Measurements from ENCODE around the gene PTPRA. TPM values are rescaled to one million over a fixed set of nuclear protein-coding genes. Genes with fewer than 3 reads are reported as not detected.
"Not testable (repeated sequence)": the region's sequence is repeated elsewhere in the genome, so short reads cannot be mapped to it uniquely, and the experiment has no call there.

The PTPRA gene
- total RNA-seq, 8 experiments from 2014 or later: 31.8 to 137 (median 58.2) TPM

- Histone ChIP-seq H3K27ac (no peak within 1 kb of the TSS), H3K4me3 (peak within 1 kb of the TSS in 1 of 5 donors; percentile 14), H3K4me1 (replicated peaks in 1 of 2) (no peaks in the 10 kb centered on the region)
- in situ Hi-C loops (cut with MboI; ENCODE audit: low pct_unique_long_range_greater_than_20kb in 2 of 9, low sequenced_read_pairs in 9 of 9, unreplicated experiment in 9 of 9): loop anchor here in 1 of 9 experiments (25.0 kb wide), 1 partner anchor 240 kb away; no protein-coding TSS in a partner anchor
- WGBS, 10 experiments: 93 to 100% (median 100%) methylated on average over 1 to 6 of the region's 95 CpGs; no CpG with 5 or more reads in 7 of the 10 experiments
- peak in 6 of 8 experiments; percentile 47 to 77 (median 58) for ATAC-seq (replicated peaks in 6 of 8)
These were observed 198.6 kb downstream of the PTPRA start, which contains the start of gene OXT for GRCh38 chr20:3071610-3072529. TSS of gene OXT (plus strand) at chr20:3071620. CDS start at chr20:3071656, 36 bp downstream.

GRCh38 chr20:3072530-3073250 lies 199.4 kb downstream of the PTPRA start:
- no peak overlapping the region for H3K4me3 ChIP-seq
- H3K4me1 ChIP-seq (replicated peaks in 1 of 2): no peaks in the 10 kb centered on the region
- H3K27ac ChIP-seq: no peak overlapping the region
- ATAC-seq (replicated peaks in 6 of 8): peak in 1 of 8 experiments; percentile 12
- in situ Hi-C loops (cut with MboI; ENCODE audit: low pct_unique_long_range_greater_than_20kb in 2 of 9, low sequenced_read_pairs in 9 of 9, unreplicated experiment in 9 of 9): loop anchor here in 1 of 9 experiments (25.0 kb wide), 1 partner anchor 240 kb away; no protein-coding TSS in a partner anchor
- 0 to 100% (median 74%) methylated on average over 1 to 5 of the region's 22 CpGs; no CpG with 5 or more reads in 2 of the 10 experiments for WGBS, 10 experiments

GRCh38 chr20:3073251-3073643 lies 200.0 kb downstream of the PTPRA start:
- in situ Hi-C loops (cut with MboI; ENCODE audit: low pct_unique_long_range_greater_than_20kb in 2 of 9, low sequenced_read_pairs in 9 of 9, unreplicated experiment in 9 of 9): loop anchor here in 1 of 9 experiments (25.0 kb wide), 1 partner anchor 239 kb away; no protein-coding TSS in a partner anchor
- H3K4me1 ChIP-seq (replicated peaks in 1 of 2); ATAC-seq (replicated peaks in 6 of 8); H3K27ac ChIP-seq; H3K4me3 ChIP-seq: not testable (repeated sequence)
- WGBS, 10 experiments: 20 to 100% (median 81%) methylated on average over 1 to 7 of the region's 8 CpGs; no CpG with 5 or more reads in 2 of the 10 experiments

GRCh38 chr20:3074812-3075211 lies 201.5 kb downstream of the PTPRA start:
- no peak for ATAC-seq (replicated peaks in 6 of 8)
- in situ Hi-C loops (cut with MboI; ENCODE audit: low pct_unique_long_range_greater_than_20kb in 2 of 9, low sequenced_read_pairs in 9 of 9, unreplicated experiment in 9 of 9): loop anchor here in 1 of 9 experiments (25.0 kb wide), 1 partner anchor 237 kb away; no protein-coding TSS in a partner anchor
- H3K4me3 ChIP-seq: no peak overlapping the region
- 33 to 100% (median 67%) methylated on average over 1 to 4 of the region's 6 CpGs; no CpG with 5 or more reads in 4 of the 10 experiments for WGBS, 10 experiments
- H3K27ac ChIP-seq: no peak overlapping the region
- H3K4me1 ChIP-seq (replicated peaks in 1 of 2): no peaks in the 10 kb centered on the region

DNA sequence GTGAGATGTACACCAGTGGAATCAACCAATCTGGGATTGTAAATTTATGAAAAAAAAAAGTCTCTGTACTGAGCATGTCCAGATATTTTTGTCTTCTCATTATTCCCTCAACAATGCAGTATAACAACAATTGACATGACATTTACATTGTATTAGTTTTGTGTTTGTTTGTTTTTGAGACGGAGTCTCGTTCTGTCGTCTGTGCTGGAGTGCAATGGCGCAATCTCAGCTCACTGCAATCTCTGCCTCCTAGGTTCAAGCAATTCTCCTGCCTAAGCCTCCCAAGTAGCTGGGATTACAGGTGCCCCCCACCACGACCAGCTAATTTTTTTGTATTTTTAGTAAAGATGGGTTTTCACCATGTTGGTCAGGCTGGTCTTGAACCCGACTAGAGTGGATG lies 202.0 kb downstream of the PTPRA start:
- in situ Hi-C loops (cut with MboI; ENCODE audit: low pct_unique_long_range_greater_than_20kb in 2 of 9, low sequenced_read_pairs in 9 of 9, unreplicated experiment in 9 of 9); H3K27ac ChIP-seq; H3K4me3 ChIP-seq; H3K4me1 ChIP-seq (replicated peaks in 1 of 2); ATAC-seq (replicated peaks in 6 of 8): not testable (repeated sequence)
- WGBS, 10 experiments: 60 to 100% (median 77%) methylated on average over 1 to 6 of the region's 6 CpGs; no CpG with 5 or more reads in 2 of the 10 experiments

- WGBS, 10 experiments: 0 to 89% (median 80%) methylated on average over 1 to 2 of the region's 4 CpGs; no CpG with 5 or more reads in 3 of the 10 experiments
- Histone ChIP-seq H3K4me1 (replicated peaks in 1 of 2) (no peaks in the 10 kb centered on the region), H3K4me3 (no peak overlapping the region), H3K27ac (no peak overlapping the region)
- in situ Hi-C loops (cut with MboI; ENCODE audit: low pct_unique_long_range_greater_than_20kb in 2 of 9, low sequenced_read_pairs in 9 of 9, unreplicated experiment in 9 of 9): no loop called here
- ATAC-seq (replicated peaks in 6 of 8): peak in 1 of 8 experiments; percentile 17
These were observed 204.4 kb downstream of the PTPRA start for GRCh38 chr20:3077618-3078134.

GRCh38 chr20:3080939-3081388 lies 207.7 kb downstream of the PTPRA start:
- 0 to 100% (median 78%) methylated on average over 2 to 5 of the region's 6 CpGs; no CpG with 5 or more reads in 7 of the 10 experiments for WGBS, 10 experiments

DNA sequence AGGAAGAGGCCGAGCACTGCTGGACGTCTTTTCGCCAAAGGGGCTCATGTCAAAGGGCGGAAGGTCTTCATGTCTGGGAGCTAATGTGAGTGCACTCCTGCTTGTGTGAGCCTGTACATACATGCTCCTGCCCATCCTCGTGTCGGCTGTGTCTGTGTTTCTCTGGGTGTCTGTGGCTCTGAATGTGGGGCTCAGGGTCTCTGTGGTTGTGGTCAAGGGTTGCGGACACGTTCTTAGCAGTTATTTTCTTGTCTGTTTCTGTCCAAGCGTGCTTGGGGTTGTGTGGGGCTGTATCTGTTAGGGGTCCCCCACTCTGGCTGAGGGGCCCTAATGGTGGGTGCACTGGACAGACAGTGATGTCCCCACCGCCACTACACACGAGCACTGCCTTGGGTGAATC lies 208.4 kb downstream of the PTPRA start:
- no peaks in the 10 kb centered on the region for H3K4me1 ChIP-seq (replicated peaks in 1 of 2)
- in situ Hi-C loops (cut with MboI; ENCODE audit: low pct_unique_long_range_greater_than_20kb in 2 of 9, low sequenced_read_pairs in 9 of 9, unreplicated experiment in 9 of 9): no loop called here
- 60 to 100% (median 85%) methylated on average over 1 to 4 of the region's 11 CpGs; no CpG with 5 or more reads in 5 of the 10 experiments for WGBS, 10 experiments

More at GRCh38 chr20:3080939-3081388, 207.7 kb downstream of the PTPRA start:
- in situ Hi-C loops (cut with MboI; ENCODE audit: low pct_unique_long_range_greater_than_20kb in 2 of 9, low sequenced_read_pairs in 9 of 9, unreplicated experiment in 9 of 9): no loop called here
- no peak overlapping the region for H3K27ac ChIP-seq
- no peak overlapping the region for H3K4me3 ChIP-seq
- peak in 2 of 8 experiments; percentile 14 to 29 for ATAC-seq (replicated peaks in 6 of 8)
- H3K4me1 ChIP-seq (replicated peaks in 1 of 2): no peaks in the 10 kb centered on the region

GRCh38 chr20:3082306-3082951 lies 209.1 kb downstream of the PTPRA start:
- in situ Hi-C loops (cut with MboI; ENCODE audit: low pct_unique_long_range_greater_than_20kb in 2 of 9, low sequenced_read_pairs in 9 of 9, unreplicated experiment in 9 of 9): no loop called here
- peak; percentile 69 to 83 (median 78) for ATAC-seq (replicated peaks in 6 of 8)
- H3K4me3 ChIP-seq: peak overlapping the region; percentile 17 to 22 (median 19)
- H3K27ac ChIP-seq: no peak overlapping the region
- WGBS, 10 experiments: 20% methylated on average over 1 of the region's 71 CpGs; no CpG with 5 or more reads in 9 of the 10 experiments
- no peaks in the 10 kb centered on the region for H3K4me1 ChIP-seq (replicated peaks in 1 of 2)

More for the DNA sequence above, 208.4 kb downstream of the PTPRA start:
- no peak overlapping the region for H3K4me3 ChIP-seq
- H3K27ac ChIP-seq: no peak overlapping the region
- no peak for ATAC-seq (replicated peaks in 6 of 8)

GRCh38 chr20:3082955-3083952 lies 210.0 kb downstream of the PTPRA start:
- in situ Hi-C loops (cut with MboI; ENCODE audit: low pct_unique_long_range_greater_than_20kb in 2 of 9, low sequenced_read_pairs in 9 of 9, unreplicated experiment in 9 of 9): no loop called here
- 64 to 100% methylated on average over 2 to 8 of the region's 76 CpGs; no CpG with 5 or more reads in 8 of the 10 experiments for WGBS, 10 experiments
- peak overlapping the region in 4 of 5 donors; percentile 17 to 22 (median 20) for H3K4me3 ChIP-seq
- H3K4me1 ChIP-seq (replicated peaks in 1 of 2): no peaks in the 10 kb centered on the region
- peak; percentile 36 to 64 (median 54) for ATAC-seq (replicated peaks in 6 of 8)
- H3K27ac ChIP-seq: no peak overlapping the region

Data from motor neuron (in vitro differentiated cells).